Cardiac fibroblast (primary cell): ENCODE measurements around the gene CXXC5.

Experiments used
- DNase-seq, 2 donors: peaks; one replicate each; pipeline versions ENCODE4 v3.0.0 to v3.0.0-alpha.2; 2010; ENCODE audit warnings: low read depth in 2 of 2
- H3K4me3 ChIP-seq, 2 donors: replicated peaks in 1 of 2; 1 replicate in 1 of 2; 2 replicates in 1 of 2; pipeline ENCODE4 v1.5.1; 2011; ENCODE audit warnings: low read depth in 2 of 2, low read length in 2 of 2, mild to moderate bottlenecking in 2 of 2, moderate library complexity in 1 of 2
- CTCF ChIP-seq: IDR thresholded peaks from one replicate; pipeline ENCODE4 v1.5.1; 2011; ENCODE audit warnings: low read depth, mild to moderate bottlenecking, low read length, inconsistent platforms

The CXXC5 gene

DNA sequence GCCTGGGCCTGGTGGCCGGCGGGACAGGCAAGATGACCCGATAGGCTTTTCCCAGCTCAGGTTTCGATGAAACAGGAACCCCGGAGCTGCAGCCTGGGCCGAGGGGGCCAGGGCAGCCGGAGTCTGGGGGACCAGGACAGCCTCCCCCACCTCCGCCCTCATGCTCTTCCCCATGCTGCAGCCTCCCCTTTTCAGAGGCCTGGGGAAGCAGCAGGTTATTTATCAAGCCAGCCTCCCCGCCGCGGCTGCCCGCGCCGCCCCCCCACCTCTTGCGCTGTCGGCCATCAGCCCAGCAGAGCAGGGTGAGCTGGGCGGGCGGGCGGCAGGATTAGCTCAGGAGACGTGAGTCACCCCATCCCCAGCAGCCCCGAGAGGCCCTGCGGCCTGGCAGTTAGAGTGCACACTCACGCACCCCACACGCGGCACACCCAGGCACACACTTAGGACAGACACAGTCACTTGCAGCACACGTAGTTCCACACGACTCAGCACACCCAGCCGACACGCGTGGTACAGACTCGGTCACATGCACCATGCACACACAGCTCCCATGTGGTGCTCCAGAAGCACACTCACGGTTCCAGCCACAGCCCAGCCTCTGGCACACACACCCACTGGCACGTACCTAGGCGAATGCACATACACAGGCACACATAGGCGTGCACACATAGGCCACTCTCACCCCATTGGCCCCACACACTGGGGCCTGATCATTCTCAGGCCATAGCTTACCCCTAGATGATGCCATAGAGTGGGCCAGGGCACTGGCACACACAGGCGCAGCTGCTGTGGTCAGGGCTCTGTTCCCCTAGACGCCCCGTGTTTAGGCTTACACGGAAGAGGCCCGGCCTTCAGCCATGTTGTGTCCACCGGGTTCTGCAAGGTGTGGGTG, 13.0 kb downstream of the CXXC5 start:
- peak; percentile 91 to 93 for DNase-seq
- TF ChIP-seq CTCF: no peak
- H3K4me3 ChIP-seq: peak overlapping the region in 1 of 2 donors; percentile 32

DNA sequence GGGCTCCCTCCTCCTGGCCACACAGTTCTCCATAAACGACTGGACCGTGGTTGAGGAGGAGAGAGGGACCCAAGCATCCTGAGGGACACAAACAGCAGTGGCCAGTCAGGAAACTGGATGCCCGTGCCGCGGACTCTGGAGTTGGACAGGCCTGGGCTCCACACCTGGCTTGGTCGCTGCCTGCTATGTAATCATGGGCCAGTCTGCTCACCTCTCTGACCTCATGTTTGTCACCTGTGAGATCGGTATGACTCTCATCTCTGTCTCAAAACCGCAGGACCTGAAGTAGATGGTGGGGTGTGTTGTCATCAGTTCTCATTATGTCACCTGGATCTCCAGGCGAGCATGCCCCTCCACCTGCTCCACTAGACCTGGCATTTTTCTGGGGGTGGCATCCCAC, 14.5 kb downstream of the CXXC5 start:
- H3K4me3 ChIP-seq: no peak overlapping the region
- TF ChIP-seq CTCF: no peak
- no peak for DNase-seq

DNA sequence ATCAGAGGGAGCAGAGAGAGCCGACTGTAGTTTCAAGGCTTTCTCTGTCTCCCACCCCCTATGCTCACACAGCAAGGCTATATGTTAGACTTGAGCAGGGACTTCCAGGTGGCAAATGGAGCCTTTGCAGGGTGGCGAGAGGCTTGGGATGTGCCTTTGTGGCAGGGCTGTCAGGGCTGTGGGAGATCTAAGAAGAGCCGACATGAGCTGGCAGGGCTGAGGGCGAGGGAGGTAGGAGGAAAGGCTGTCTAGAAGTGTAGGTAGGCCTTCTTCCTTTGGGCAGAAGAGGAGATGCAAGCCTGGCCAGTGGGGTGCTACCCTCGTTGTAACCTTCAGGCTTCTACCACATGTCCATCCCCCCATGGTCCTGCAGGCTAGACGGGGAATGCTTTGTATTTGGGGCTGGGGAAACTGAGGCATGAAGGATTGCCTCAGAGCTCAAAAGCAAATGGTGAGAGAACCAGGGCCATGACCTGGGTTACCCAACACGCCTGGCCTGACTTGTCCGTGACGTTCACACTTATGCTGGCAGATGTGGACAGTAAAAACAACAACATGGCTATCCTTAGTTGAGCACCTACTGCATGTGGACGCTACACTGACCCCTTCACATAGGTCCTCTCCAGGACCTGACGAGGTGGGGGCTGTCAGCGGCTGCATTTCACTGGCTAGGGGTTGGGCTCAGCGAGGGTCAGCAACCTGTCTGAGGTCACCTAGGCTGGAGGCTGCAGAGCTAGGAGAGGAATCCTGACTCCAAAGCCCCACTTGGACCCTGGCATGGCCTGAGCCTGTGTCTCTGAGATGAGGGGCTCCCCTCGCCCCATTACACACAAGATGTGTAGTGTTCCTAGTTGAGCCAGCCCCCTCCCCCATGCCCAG, 15.3 kb downstream of the CXXC5 start:
- DNase-seq: no peak
- no peak for TF ChIP-seq CTCF
- no peak overlapping the region for H3K4me3 ChIP-seq

DNA sequence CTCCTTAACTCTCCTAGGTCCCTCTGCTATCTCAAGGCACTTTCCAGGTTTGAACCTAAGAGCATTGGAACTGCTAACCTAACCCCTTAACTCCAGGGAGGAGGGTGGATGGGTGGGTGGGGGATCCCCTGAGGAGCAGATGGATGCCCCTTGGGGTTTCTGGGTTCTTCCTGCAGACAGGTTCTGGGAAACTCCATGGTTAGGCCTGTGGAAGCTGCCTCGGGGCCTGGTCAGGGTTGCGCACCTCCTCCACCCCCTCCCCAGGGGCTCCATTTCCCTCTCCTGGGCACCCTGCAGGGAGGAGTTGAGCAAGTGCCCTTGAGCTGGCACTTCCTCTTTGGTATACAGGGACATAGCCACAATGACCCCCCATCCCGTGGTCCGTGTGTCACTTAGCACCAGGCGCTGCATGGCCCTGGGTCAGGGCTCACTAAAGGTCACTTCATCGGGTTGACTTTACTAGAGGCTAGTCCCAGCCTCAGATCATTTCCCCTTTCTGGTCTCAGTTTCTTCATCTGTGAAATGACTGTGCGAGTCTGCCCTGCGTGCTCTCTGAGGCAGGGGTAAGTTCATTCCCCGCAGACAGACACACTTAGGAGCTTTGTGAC, 16.0 kb downstream of the CXXC5 start:
- H3K4me3 ChIP-seq: no peak overlapping the region
- no peak for TF ChIP-seq CTCF
- no peak for DNase-seq

DNA sequence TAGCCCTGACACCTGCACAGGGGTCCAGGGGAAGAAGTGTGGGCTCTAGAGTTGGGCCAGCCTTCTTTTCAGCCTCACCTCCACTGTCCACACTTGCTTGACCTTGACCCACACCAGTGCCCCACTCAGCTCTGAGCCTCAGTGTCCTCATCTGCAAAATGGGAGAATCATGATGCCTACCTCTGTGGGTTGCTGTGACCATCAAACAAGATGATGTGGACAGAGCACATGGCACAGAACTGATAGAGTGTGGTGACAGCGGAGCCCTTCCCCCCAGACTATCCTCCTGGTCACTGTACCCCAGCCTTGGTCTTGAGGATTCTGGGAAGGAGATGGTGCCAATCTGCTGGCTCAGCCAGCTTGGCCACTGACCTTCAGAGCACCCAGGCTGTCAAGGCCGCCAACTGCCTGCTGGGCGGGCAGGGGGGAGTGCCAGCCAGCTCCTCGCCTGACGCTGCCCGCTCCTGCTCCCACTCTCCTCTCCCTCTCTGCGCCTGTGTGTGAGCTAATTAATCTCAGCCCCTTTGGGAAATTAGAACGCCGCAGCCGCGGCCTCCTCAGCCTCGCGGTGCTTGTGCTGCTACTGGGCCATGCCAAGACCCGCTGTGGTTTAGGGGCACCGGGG, 16.7 kb downstream of the CXXC5 start:
- no peak for DNase-seq
- TF ChIP-seq CTCF: no peak
- no peak overlapping the region for H3K4me3 ChIP-seq

DNA sequence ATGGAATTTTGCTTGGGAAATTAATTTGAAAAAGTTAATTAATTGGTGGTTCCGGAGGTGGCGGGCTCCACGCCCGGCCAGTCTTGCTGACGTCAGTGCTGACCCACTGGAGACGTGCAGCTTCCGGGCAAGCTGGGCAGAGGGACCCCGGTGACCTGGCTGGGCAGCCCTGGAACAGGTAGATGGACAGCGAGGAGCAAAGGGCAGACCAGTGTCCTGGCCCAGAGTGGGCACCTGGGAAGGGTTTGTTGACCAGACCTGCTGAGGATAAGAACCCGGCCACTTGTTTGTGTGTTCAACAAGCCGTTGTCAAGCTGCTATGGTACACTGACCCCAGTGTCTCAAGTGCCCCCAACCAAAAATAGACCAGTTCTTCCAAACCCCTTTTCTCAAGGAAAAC, 17.5 kb downstream of the CXXC5 start:
- no peak for TF ChIP-seq CTCF
- H3K4me3 ChIP-seq: no peak overlapping the region
- DNase-seq: no peak
